Esophagus muscularis mucosa (tissue), 3 donors: ENCODE measurements around the gene PID1.

Experiments
- POLR2A ChIP-seq: fragments of 450-650 bp; IDR thresholded peaks from one replicate; pipeline ENCODE4 v1.6.1; 2017; ENCODE audit warnings: antibody characterized with exemption, moderate library complexity, mild to moderate bottlenecking, low read depth
- TF ChIP-seq, protein P1 (sequence below), 3 experiments: fragments of 200-600 bp in 2 of 3; fragments of 450-650 bp in 1 of 3; sonication (generic) in 2 of 3; IDR thresholded peaks; one replicate each; pipeline ENCODE4 v1.5.1; 2017 to 2019; ENCODE audit warnings: antibody characterized with exemption in 3 of 3, mild to moderate bottlenecking in 2 of 3, moderate library complexity in 1 of 3

DNA sequence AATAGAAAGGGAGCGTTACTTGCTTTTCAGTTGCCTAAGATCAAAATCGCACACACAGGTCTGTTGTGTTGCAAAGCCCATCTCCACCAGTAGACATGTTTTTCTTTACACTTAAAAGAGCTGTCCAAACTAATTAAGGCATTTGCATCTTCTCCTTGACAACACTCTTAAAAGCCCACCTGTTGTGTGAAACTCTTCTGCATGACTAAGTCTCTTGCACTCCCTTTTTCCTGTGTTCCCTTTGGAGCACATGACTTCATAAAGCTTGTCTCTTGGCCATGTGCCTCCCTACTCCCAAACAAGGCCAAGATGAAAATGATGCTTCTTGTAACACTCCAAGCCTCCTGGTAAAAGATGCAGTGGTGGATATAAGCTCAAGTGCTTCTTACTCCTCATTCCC lies 26.1 kb downstream of the PID1 start:
- TF ChIP-seq, protein P1, sequence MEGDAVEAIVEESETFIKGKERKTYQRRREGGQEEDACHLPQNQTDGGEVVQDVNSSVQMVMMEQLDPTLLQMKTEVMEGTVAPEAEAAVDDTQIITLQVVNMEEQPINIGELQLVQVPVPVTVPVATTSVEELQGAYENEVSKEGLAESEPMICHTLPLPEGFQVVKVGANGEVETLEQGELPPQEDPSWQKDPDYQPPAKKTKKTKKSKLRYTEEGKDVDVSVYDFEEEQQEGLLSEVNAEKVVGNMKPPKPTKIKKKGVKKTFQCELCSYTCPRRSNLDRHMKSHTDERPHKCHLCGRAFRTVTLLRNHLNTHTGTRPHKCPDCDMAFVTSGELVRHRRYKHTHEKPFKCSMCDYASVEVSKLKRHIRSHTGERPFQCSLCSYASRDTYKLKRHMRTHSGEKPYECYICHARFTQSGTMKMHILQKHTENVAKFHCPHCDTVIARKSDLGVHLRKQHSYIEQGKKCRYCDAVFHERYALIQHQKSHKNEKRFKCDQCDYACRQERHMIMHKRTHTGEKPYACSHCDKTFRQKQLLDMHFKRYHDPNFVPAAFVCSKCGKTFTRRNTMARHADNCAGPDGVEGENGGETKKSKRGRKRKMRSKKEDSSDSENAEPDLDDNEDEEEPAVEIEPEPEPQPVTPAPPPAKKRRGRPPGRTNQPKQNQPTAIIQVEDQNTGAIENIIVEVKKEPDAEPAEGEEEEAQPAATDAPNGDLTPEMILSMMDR (IDR thresholded peaks at IDR 0.05) = no peak
- TF ChIP-seq POLR2A = no peak
